Heart right ventricle (tissue), 16 donors: ENCODE results near the gene PTGIR. TPM values are rescaled to one million over a fixed set of nuclear protein-coding genes. Genes with fewer than 3 reads are reported as not detected.

ENCODE experiments used
- ATAC-seq, 8 donors: fragments of 200-7000 bp; cut with Tn5 transposase; one replicate each; pipeline ENCODE4 v1.9.1; 2020; ENCODE audit warnings: mild to moderate bottlenecking in 8 of 8, moderate library complexity in 8 of 8, moderate number of reproducible peaks in 1 of 8
- DNase-seq, 2 donors: peaks; one replicate each; pipeline ENCODE4 v3.0.0-alpha.2; 2020
- H3K27ac ChIP-seq, 10 donors: fragments of 200-600 bp; sonication (generic) in 2 of 10; one replicate each; pipeline versions ENCODE4 v1.5.0 to v1.8.0; 2020 to 2022; ENCODE audit warnings: mild to moderate bottlenecking in 3 of 10
- H3K27me3 ChIP-seq, 7 donors: fragments of 200-600 bp; one replicate each; pipeline ENCODE4 v1.8.0; 2021 to 2022; ENCODE audit warnings: mild to moderate bottlenecking in 2 of 7
- H3K36me3 ChIP-seq, 9 donors: fragments of 200-600 bp; sonication (generic) in 1 of 9; one replicate each; pipeline versions ENCODE4 v1.5.0 to v1.8.0; 2020 to 2022; ENCODE audit warnings: mild to moderate bottlenecking in 2 of 9
- H3K4me1 ChIP-seq, 9 donors: fragments of 200-600 bp; sonication (generic) in 1 of 9; one replicate each; pipeline versions ENCODE4 v1.5.0 to v1.8.0; 2020 to 2022; ENCODE audit warnings: mild to moderate bottlenecking in 4 of 9
- H3K4me3 ChIP-seq, 10 donors: fragments of 200-600 bp; sonication (generic) in 2 of 10; one replicate each; pipeline versions ENCODE4 v1.5.0 to v1.8.0; 2020 to 2022; ENCODE audit warnings: mild to moderate bottlenecking in 7 of 10, moderate library complexity in 2 of 10
- H3K9me3 ChIP-seq, 11 donors: fragments of 200-600 bp in 10 of 11; sonication (generic) in 2 of 11; one replicate each; pipeline versions ENCODE4 v1.5.0 to v1.8.0; 2013 to 2022; ENCODE audit warnings: mild to moderate bottlenecking in 2 of 11, control low read depth in 1 of 11, moderate library complexity in 1 of 11
- WGBS, 2 donors: extraction: QIAGEN DNeasy Blood & Tissue Kit; methylation state at CpG; one replicate each; pipeline ENCODE4 v1.1.7; 2013; ENCODE audit warnings: inconsistent platforms in 1 of 2; 5-methylcytosine and 5-hydroxymethylcytosine counted together
- intact Hi-C, 10 donors: fragments of 100-400 bp; cut with DNase I; formaldehyde crosslinking; loops; one replicate each; pipeline versions ENCODE4 v1.11.1 to v1.14.2; 2022
- polyA plus RNA-seq, 2 donors: library from polyadenylated mRNA; stranded (reverse); fragments of 200-250 nt; gene quantifications; one replicate each; pipeline ENCODE4 v1.2.3, GENCODE V29; 2013
- total RNA-seq, 10 donors: library from RNA; stranded (reverse); fragmentation: NEBNext Ultra II Directional in 3 of 10; extraction: Animal tissue kit (Norgen Biotek cat#: 25700) in 3 of 10; gene quantifications; one replicate each; pipeline versions ENCODE4 v1.2.1 to v1.2.4, GENCODE V29; 2021 to 2023
- TF ChIP-seq, protein P1 (sequence below), 9 donors: fragments of 200-600 bp; sonication (generic) in 2 of 9; IDR thresholded peaks; one replicate each; pipeline versions ENCODE4 v1.5.0 to v1.8.0; 2021 to 2022; ENCODE audit warnings: antibody characterized with exemption in 9 of 9, mild to moderate bottlenecking in 5 of 9, moderate library complexity in 1 of 9
- donor health status: Arrhythmogenic right ventricular cardiomyopathy.
- donor health status: ischemic (EF 13 %, LVEDD 7.1; RV severe dilation, severe dysfunction).
- donor health status: healthy with polysubstance abuse.
- donor health status: DM: no; HTN: yes; CAD: no.
- donor health status: DM: no; HTN: no; CAD: no.
- donor health status: ischemic (EF 25% LVEDD 6.9; RV normal size, moderate dysfunction).
- donor health status: ischemic (EF 25% LVEDD 5.7; RV mildly dilated, moderate dysfunction).
- donor health status: healthy.
- donor health status: DM: yes; HTN: yes; CAD: no.
- donor health status: Ischemic cardiomyopathy.
- donor health status: ischemic (EF 35%, LVEDD 5.7; RV mildly dilated, moderate dysfunction).
- donor health status: nonischemic (EF 11% LVEDD 7.7; RV severe dilation, severe dysfunction).
- donor health status: DM: yes; HTN: yes; CAD: no.
- donor health status: PGD.
- donor health status: ischemic (EF 29% LVEDD 5.4; RV normal size, mild dysfunction).
- donor health status: nonischemic (EF 23%, LVEDD 6.1; RV moderate dilation, normal function).

PTGIR gene
- total and polyA plus RNA-seq, 12 donors = 1.4 to 13.7 (median 3.4) TPM

DNA sequence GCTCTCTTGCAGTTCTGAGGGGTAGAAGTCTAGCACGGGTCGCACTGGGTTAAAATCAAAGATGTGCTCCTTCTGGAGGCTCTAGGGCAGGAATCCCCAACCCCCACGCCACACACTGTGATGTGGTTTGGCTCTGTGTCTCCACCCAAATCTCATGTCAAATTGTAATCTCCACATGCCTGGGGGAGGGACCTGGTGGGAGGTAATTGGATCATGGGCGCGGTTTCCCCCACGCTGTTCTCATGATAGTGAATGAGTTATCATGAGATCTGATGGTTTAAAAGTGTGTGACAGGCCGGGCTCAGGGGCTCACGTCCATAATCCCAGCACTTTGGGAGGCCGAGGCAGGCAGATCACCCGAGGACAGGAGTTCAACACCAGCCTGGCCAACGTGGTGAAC is 50.4 kb downstream of the PTGIR start:
- 61 to 66% methylated on average over 11 of the region's 11 CpGs for WGBS, 2 donors

DNA sequence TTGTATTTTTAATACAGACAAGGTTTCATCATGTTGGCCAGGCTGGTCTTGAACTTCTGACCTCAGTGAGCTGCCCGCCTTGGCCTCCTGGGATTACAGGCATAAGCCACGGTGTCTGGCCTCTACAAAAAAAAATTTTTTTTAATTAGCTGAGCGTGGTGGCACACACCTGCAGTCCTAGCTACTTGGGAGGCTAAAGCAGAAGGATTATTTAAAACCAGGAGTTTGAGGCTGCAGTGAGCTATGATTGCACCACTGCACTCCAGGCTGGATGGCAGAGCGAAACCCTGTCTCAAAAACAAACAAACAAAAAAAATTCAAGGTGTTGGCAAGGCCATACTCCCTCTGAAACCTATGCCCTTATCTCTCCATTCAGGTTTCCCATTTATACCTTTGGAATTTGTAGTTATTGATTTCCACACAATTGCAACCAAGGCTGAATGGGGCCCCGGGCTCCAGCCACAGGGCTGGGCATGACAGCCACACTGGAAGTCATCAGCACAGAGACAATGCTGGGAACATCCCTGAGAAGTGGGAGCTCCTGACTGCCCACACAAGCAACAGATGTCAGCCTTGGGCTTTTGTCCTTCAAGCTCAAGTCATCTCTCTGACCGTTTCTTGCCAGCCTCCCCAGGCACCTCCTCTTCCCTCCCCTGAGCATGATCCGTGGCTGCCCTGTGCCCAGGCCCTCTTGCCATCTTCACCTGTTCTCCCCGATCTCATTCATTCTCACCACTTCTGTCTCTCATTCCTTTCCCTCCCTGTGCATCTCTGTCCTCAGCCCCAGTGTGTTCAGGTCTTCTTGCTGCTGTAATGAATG is 51.0 kb downstream of the PTGIR start:
- H3K27me3 ChIP-seq = no peaks in the 10 kb centered on the region
- no peaks in the 10 kb centered on the region for H3K9me3 ChIP-seq
- TF ChIP-seq, protein P1, sequence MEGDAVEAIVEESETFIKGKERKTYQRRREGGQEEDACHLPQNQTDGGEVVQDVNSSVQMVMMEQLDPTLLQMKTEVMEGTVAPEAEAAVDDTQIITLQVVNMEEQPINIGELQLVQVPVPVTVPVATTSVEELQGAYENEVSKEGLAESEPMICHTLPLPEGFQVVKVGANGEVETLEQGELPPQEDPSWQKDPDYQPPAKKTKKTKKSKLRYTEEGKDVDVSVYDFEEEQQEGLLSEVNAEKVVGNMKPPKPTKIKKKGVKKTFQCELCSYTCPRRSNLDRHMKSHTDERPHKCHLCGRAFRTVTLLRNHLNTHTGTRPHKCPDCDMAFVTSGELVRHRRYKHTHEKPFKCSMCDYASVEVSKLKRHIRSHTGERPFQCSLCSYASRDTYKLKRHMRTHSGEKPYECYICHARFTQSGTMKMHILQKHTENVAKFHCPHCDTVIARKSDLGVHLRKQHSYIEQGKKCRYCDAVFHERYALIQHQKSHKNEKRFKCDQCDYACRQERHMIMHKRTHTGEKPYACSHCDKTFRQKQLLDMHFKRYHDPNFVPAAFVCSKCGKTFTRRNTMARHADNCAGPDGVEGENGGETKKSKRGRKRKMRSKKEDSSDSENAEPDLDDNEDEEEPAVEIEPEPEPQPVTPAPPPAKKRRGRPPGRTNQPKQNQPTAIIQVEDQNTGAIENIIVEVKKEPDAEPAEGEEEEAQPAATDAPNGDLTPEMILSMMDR (IDR thresholded peaks at IDR 0.05) = no peak
- no peak for DNase-seq
- 84 to 85% methylated on average over 8 of the region's 8 CpGs for WGBS, 2 donors
- no peaks in the 10 kb centered on the region for H3K36me3 ChIP-seq
- ATAC-seq = no peak
- H3K27ac ChIP-seq = no peak overlapping the region
- intact Hi-C loops = no loop called here
- no peak overlapping the region for H3K4me3 ChIP-seq
- H3K4me1 ChIP-seq = peaks cover 0 to 5% (median 0%) of the 10 kb centered on the region in 9 donors

More for the DNA sequence above, 50.4 kb downstream of the PTGIR start:
- Histone ChIP-seq H3K9me3 (no peaks in the 10 kb centered on the region), H3K4me1 (peaks cover 0 to 5% (median 0%) of the 10 kb centered on the region in 9 donors), H3K4me3 (no peak overlapping the region), H3K27ac (no peak overlapping the region), H3K36me3 (no peaks in the 10 kb centered on the region), H3K27me3 (no peaks in the 10 kb centered on the region)
- intact Hi-C loops = no loop called here
- TF ChIP-seq, protein P1 (IDR thresholded peaks at IDR 0.05) = no peak
- ATAC-seq (no peak), DNase-seq (no peak)

DNA sequence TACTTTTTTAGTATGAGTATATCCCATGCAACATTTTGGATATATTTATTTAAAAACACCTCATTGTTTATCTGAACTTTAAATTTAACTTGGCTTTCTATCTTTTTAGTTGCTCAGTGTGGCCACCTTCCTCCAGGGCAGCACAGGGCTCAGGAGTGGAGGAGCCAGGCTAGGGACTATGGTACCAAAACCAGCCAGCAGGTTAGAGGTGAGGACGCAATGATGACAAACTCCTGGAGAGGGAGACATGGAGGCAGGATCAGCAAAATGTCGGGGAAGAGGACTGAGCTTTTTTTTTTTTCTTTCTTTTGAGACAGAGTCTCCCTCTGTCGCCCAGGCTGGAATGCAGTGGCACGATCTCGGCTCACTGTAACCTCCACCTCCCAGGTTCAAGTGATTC is 53.4 kb downstream of the PTGIR start:
- WGBS, 2 donors = 50 to 57% methylated on average over 5 of the region's 5 CpGs

More for the DNA sequence above, 53.4 kb downstream of the PTGIR start:
- no peaks in the 10 kb centered on the region for H3K36me3 ChIP-seq
- TF ChIP-seq, protein P1 (IDR thresholded peaks at IDR 0.05) = no peak
- no peak overlapping the region for H3K4me3 ChIP-seq
- H3K4me1 ChIP-seq = no peaks in the 10 kb centered on the region
- H3K27me3 ChIP-seq = no peaks in the 10 kb centered on the region
- H3K9me3 ChIP-seq = no peaks in the 10 kb centered on the region
- intact Hi-C loops = no loop called here
- no peak overlapping the region for H3K27ac ChIP-seq
- ATAC-seq (no peak), DNase-seq (no peak)

Other genes with a start within 250 kb of the PTGIR start
- 10 to 100 TPM; 21.3 to 37.3 (median 28.6) TPM for gene CCDC8, start 211.5 kb downstream of the PTGIR start, total RNA-seq
- gene CCDC8, start 211.5 kb downstream of the PTGIR start, polyA plus RNA-seq = 10 to 100 TPM; 14.4 to 15.0 TPM
- under 1 TPM in 5 of 10 donors, not detected in 5; 0.07 to 0.13 (median 0.08) TPM for gene PNMA8C, start 196.2 kb downstream of the PTGIR start, total RNA-seq
- gene PNMA8C, start 196.2 kb downstream of the PTGIR start, polyA plus RNA-seq = under 1 TPM; 0.01 to 0.07 TPM
- 10 to 100 TPM in 3 of 10 donors, 1 to 10 TPM in 7; 7.2 to 12.3 (median 9.3) TPM for gene PNMA8A, start 153.5 kb downstream of the PTGIR start, total RNA-seq
- gene PNMA8A, start 153.5 kb downstream of the PTGIR start, polyA plus RNA-seq = 1 to 10 TPM; 2.8 to 3.0 TPM
- under 1 TPM; 0.47 to 0.95 (median 0.65) TPM for gene PNMA8B, start 129.2 kb downstream of the PTGIR start, total RNA-seq
- under 1 TPM; 0.37 to 0.81 TPM for gene PNMA8B, start 129.2 kb downstream of the PTGIR start, polyA plus RNA-seq
- gene CALM3, start 23.8 kb downstream of the PTGIR start, total RNA-seq = 100 to 1,000 TPM; 214 to 488 (median 287) TPM
- 100 to 1,000 TPM; 304 to 370 TPM for gene CALM3, start 23.8 kb downstream of the PTGIR start, polyA plus RNA-seq
- 1 to 10 TPM in 2 of 10 donors, not detected in 8; 1.9 to 5.9 TPM for gene GNG8, start 11.1 kb upstream of the PTGIR start, total RNA-seq
- gene GNG8, start 11.1 kb upstream of the PTGIR start, polyA plus RNA-seq = not detected
- 10 to 100 TPM in 7 of 10 donors, 1 to 10 TPM in 3; 6.9 to 29.3 (median 14.9) TPM for gene DACT3, start 36.1 kb upstream of the PTGIR start, total RNA-seq
- gene DACT3, start 36.1 kb upstream of the PTGIR start, polyA plus RNA-seq = 1 to 10 TPM; 3.9 to 5.0 TPM
- gene PRKD2, start 92.0 kb upstream of the PTGIR start, total RNA-seq = 10 to 100 TPM; 11.7 to 22.7 (median 12.4) TPM
- gene PRKD2, start 92.0 kb upstream of the PTGIR start, polyA plus RNA-seq = 10 to 100 TPM; 15.9 to 19.5 TPM
- 10 to 100 TPM; 14.6 to 22.8 (median 19.7) TPM for gene FKRP, start 121.0 kb upstream of the PTGIR start, total RNA-seq
- gene FKRP, start 121.0 kb upstream of the PTGIR start, polyA plus RNA-seq = 10 to 100 TPM; 13.0 to 20.3 TPM
- 10 to 100 TPM; 43.3 to 56.1 (median 50.0) TPM for gene STRN4, start 121.4 kb upstream of the PTGIR start, total RNA-seq
- gene STRN4, start 121.4 kb upstream of the PTGIR start, polyA plus RNA-seq = 10 to 100 TPM; 50.4 to 63.3 TPM
- 10 to 100 TPM in 2 of 10 donors, 1 to 10 TPM in 8; 3.2 to 17.7 (median 5.3) TPM for gene SLC1A5, start 163.5 kb upstream of the PTGIR start, total RNA-seq
- gene SLC1A5, start 163.5 kb upstream of the PTGIR start, polyA plus RNA-seq = 10 to 100 TPM in 1 of 2 donors, 1 to 10 TPM in 1; 6.3 to 30.5 TPM
- 100 to 1,000 TPM in 2 of 10 donors, 10 to 100 TPM in 8; 68.7 to 123 (median 79.0) TPM for gene AP2S1, start 225.8 kb upstream of the PTGIR start, total RNA-seq
- 100 to 1,000 TPM in 1 of 2 donors, 10 to 100 TPM in 1; 96.9 to 192 TPM for gene AP2S1, start 225.8 kb upstream of the PTGIR start, polyA plus RNA-seq
- 10 to 100 TPM; 69.1 to 96.5 (median 74.0) TPM for gene ARHGAP35, start 235.9 kb upstream of the PTGIR start, total RNA-seq
- 10 to 100 TPM; 20.8 to 23.3 TPM for gene ARHGAP35, start 235.9 kb upstream of the PTGIR start, polyA plus RNA-seq